Measurements from ENCODE around the gene HPSE2. TPM values are rescaled to one million over a fixed set of nuclear protein-coding genes. Genes with fewer than 3 reads are reported as not detected.

HPSE2 gene
- total RNA-seq, 1 donor from 2014 or later: not detected

DNA sequence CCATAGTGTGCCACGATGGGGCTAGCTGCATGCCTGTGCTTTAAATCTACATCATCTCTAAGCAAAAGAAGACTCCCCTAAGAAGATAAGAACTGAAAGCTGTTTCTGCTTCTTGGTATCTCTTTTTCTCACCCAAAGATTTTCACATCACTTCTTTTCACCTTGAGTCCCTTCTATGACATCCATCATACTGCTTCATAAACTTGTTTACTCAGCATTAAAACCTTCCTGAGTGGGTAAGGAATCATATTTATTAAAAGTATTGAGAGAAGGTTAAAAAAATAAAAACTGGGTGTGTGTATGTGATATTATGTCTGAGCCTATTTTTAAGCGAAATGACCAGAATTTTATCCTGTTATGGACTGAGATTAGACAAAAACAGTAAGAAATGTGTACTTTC lies 150.3 kb downstream of the HPSE2 start:
- Histone ChIP-seq H3K27me3 (ENCODE audit: control insufficient read depth, insufficient read depth, low read length) (no peaks in the 10 kb centered on the region), H3K36me3 (ENCODE audit: control insufficient read depth, insufficient read depth, low read length) (no peaks in the 10 kb centered on the region), H3K4me3 (ENCODE audit: low read depth, low read length) (no peak overlapping the region)
- DNase-seq (ENCODE audit: low read depth) (no peak), FAIRE-seq (no peak)
- TF ChIP-seq, protein P1, sequence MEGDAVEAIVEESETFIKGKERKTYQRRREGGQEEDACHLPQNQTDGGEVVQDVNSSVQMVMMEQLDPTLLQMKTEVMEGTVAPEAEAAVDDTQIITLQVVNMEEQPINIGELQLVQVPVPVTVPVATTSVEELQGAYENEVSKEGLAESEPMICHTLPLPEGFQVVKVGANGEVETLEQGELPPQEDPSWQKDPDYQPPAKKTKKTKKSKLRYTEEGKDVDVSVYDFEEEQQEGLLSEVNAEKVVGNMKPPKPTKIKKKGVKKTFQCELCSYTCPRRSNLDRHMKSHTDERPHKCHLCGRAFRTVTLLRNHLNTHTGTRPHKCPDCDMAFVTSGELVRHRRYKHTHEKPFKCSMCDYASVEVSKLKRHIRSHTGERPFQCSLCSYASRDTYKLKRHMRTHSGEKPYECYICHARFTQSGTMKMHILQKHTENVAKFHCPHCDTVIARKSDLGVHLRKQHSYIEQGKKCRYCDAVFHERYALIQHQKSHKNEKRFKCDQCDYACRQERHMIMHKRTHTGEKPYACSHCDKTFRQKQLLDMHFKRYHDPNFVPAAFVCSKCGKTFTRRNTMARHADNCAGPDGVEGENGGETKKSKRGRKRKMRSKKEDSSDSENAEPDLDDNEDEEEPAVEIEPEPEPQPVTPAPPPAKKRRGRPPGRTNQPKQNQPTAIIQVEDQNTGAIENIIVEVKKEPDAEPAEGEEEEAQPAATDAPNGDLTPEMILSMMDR (IDR thresholded peaks at IDR 0.05; ENCODE audit: insufficient read depth, low read length, severe bottlenecking): no peak

DNA sequence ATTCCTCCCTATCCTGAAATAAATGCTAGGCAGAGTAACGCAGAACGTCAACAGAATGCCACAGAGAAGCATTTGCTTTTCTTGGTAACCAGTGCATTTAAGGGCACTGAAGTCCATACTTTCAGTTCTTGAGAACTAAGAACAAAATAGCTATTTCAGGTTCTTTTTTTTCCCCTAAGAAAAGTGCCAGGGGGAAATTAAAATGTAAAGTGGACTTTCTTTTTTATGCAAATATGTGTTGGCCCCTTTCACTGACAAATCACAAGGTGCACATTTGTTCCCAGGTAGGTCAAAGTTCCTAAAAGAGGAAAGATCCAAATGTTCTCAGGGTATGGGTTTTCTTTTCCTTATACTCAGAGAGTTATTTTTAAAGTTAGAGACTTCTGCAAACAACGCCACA lies 151.5 kb downstream of the HPSE2 start:
- FAIRE-seq (no peak), DNase-seq (ENCODE audit: low read depth) (no peak)
- Histone ChIP-seq H3K27me3 (ENCODE audit: control insufficient read depth, insufficient read depth, low read length) (no peaks in the 10 kb centered on the region), H3K36me3 (ENCODE audit: control insufficient read depth, insufficient read depth, low read length) (no peaks in the 10 kb centered on the region), H3K4me3 (ENCODE audit: low read depth, low read length) (no peak overlapping the region)
- TF ChIP-seq, protein P1 (IDR thresholded peaks at IDR 0.05; ENCODE audit: insufficient read depth, low read length, severe bottlenecking): no peak

DNA sequence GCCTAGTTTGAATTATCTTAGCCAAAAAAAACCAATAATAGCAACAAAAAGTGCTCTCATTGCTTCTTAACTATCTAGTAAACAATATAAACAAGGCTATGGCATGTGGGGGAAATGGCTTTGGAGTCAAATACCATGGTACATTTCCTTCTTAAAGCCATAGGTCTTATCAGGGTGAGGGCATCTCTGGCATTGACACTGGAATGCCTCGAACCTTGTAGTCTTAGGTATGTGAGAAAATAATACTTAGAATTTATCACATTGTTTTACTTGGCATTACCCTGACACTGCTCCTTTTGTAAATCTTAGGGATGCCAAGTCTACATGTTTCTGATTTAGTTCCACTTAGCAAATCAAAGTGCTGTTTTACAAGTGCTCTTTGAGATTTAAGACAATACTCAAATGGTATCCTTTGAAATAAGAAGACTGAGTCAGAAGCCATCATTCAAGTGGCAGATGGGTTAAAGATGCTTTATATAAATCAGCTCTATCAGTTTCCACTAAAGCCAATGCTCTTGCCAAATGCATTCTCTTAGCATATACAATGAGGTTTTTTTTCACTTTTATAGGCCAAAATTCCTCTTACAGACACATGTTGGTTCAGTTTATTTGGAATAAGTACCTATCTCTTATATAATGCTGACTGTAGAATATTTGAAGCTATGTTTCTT lies 155.2 kb downstream of the HPSE2 start:
- DNase-seq (ENCODE audit: low read depth) (no peak), FAIRE-seq (no peak)
- Histone ChIP-seq H3K27me3 (ENCODE audit: control insufficient read depth, insufficient read depth, low read length) (no peaks in the 10 kb centered on the region), H3K4me3 (ENCODE audit: low read depth, low read length) (no peak overlapping the region), H3K36me3 (ENCODE audit: control insufficient read depth, insufficient read depth, low read length) (no peaks in the 10 kb centered on the region)
- TF ChIP-seq, protein P1 (IDR thresholded peaks at IDR 0.05; ENCODE audit: insufficient read depth, low read length, severe bottlenecking): no peak

DNA sequence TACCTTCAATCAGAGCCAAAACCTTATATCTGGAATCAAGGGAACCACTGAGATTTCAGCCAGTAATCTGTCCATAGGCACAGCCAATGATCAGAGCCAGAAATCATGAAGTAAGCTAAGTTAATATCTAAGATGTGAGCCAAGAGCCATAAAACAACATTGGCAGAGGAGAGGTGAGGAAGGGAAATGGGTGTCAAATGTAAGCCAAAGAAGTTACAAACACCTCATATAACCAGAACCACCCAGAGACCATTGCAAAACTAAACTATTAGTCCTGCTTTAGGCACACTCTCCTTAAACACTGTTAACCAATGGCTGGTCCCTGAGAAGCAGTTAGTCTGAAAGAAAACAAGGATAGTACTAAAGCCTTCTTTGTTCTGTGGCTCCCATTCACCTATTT lies 173.1 kb downstream of the HPSE2 start:
- H3K36me3 ChIP-seq (ENCODE audit: control insufficient read depth, insufficient read depth, low read length): no peaks in the 10 kb centered on the region
- no peak for DNase-seq (ENCODE audit: low read depth)
- no peaks in the 10 kb centered on the region for H3K27me3 ChIP-seq (ENCODE audit: control insufficient read depth, insufficient read depth, low read length)
- TF ChIP-seq, protein P1 (IDR thresholded peaks at IDR 0.05; ENCODE audit: insufficient read depth, low read length, severe bottlenecking): no peak
- no peak overlapping the region for H3K4me3 ChIP-seq (ENCODE audit: low read depth, low read length)
- FAIRE-seq: no peak

DNA sequence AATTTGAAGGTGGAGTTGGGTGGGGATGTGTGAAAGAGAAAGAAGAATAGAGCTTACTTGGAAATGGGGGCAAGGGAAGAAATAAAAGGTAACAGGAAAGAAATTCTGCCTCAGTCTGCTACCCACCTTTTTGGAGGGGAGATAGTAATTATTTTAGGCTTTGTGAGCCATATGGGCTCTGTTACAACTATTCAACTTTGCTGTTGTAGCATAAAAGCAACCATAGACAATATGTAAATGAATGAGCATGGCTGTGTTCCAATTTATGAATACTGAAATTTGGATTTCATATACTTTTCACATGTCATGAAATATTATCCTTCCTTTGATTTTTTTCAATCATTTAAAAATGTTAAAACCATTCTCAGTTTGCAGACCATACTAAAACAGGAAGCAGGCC lies 176.9 kb downstream of the HPSE2 start:
- Histone ChIP-seq H3K36me3 (ENCODE audit: control insufficient read depth, insufficient read depth, low read length) (no peaks in the 10 kb centered on the region), H3K27me3 (ENCODE audit: control insufficient read depth, insufficient read depth, low read length) (no peaks in the 10 kb centered on the region), H3K4me3 (ENCODE audit: low read depth, low read length) (no peak overlapping the region)
- TF ChIP-seq, protein P1 (IDR thresholded peaks at IDR 0.05; ENCODE audit: insufficient read depth, low read length, severe bottlenecking): no peak
- DNase-seq (ENCODE audit: low read depth) (no peak), FAIRE-seq (no peak)

Measured in bronchial epithelial cell (primary cell).